SU-DHL-6 (cell line): ENCODE measurements around the gene AIFM2.

Experiments used
- H2AFZ ChIP-seq: fragments of 200-600 bp; sonication (generic); 2 replicates; pipeline ENCODE4 v1.6.1; 2014; ENCODE audit warnings: low read depth, mild to moderate bottlenecking, moderate library complexity, mixed read lengths, antibody characterized with exemption, low read length; ENCODE audit not compliant: severe bottlenecking
- H3F3A ChIP-seq: fragments of 200-600 bp; shearing (Covaris generic); 2 replicates; pipeline ENCODE4 v1.6.0; 2016; ENCODE audit warnings: antibody characterized with exemption, mild to moderate bottlenecking; ENCODE audit not compliant: insufficient read depth
- H3K27ac ChIP-seq: fragments of 200-600 bp; sonication (generic); 2 replicates; pipeline ENCODE4 v1.5.1; 2016; ENCODE audit warnings: low read depth, mild to moderate bottlenecking, low read length, moderate library complexity, mixed read lengths
- H3K27me3 ChIP-seq: fragments of 200-600 bp; sonication (generic), shearing (Covaris generic); 2 replicates; pipeline ENCODE4 v1.6.0; 2014; ENCODE audit warnings: mild to moderate bottlenecking, low read length
- H3K36me3 ChIP-seq: fragments of 200-600 bp; sonication (generic); 2 replicates; pipeline ENCODE4 v1.6.1; 2014; ENCODE audit warnings: mild to moderate bottlenecking, low read length, mixed read lengths
- H3K4me2 ChIP-seq: fragments of 300-600, 200-600 bp; shearing (Covaris generic), sonication (generic); 2 replicates; pipeline ENCODE4 v1.6.0; 2014; ENCODE audit warnings: low read length, low read depth, mild to moderate bottlenecking; ENCODE audit not compliant: poor library complexity, severe bottlenecking
- H3K4me3 ChIP-seq: fragments of 200-600 bp; sonication (generic); 2 replicates; pipeline ENCODE4 v1.5.1; 2014; ENCODE audit warnings: antibody characterized with exemption, low read length, mild to moderate bottlenecking, mixed read lengths; ENCODE audit not compliant: insufficient read depth, poor library complexity, severe bottlenecking
- H3K79me2 ChIP-seq: fragments of 200-600 bp; sonication (generic); 2 replicates; pipeline ENCODE4 v1.6.1; 2014; ENCODE audit warnings: mild to moderate bottlenecking, low read length, moderate library complexity; ENCODE audit not compliant: insufficient read depth
- H3K9ac ChIP-seq: fragments of 200-600 bp; sonication (generic); 2 replicates; pipeline ENCODE4 v1.7.0; 2014; ENCODE audit warnings: mild to moderate bottlenecking, low read length
- H3K9me2 ChIP-seq: fragments of 200-600 bp; sonication (generic); replicated peaks from 2 replicates; pipeline ENCODE4 v1.6.1; 2014; ENCODE audit warnings: low read length; ENCODE audit not compliant: insufficient read depth
- H3K9me3 ChIP-seq: fragments of 200-600 bp; sonication (generic); 2 replicates; pipeline ENCODE4 v1.6.1; 2014; ENCODE audit warnings: low read length, mixed read lengths; ENCODE audit not compliant: insufficient read depth
- H4K20me1 ChIP-seq: fragments of 200-600 bp; sonication (generic); 2 replicates; pipeline ENCODE4 v1.6.1; 2014; ENCODE audit warnings: low read depth, mild to moderate bottlenecking, antibody characterized with exemption, low read length, moderate library complexity, mixed read lengths
- CTCF ChIP-seq: fragments of 200-600 bp; sonication (generic); IDR thresholded peaks from one replicate; pipeline ENCODE4 v1.5.1; 2017; ENCODE audit warnings: antibody characterized with exemption, mild to moderate bottlenecking, low read length, moderate library complexity; ENCODE audit not compliant: insufficient read depth, poor library complexity, severe bottlenecking
- EZH2phosphoT487 ChIP-seq: fragments of 200-600 bp; sonication (generic), shearing (Covaris generic); conservative IDR thresholded peaks from 2 replicates; pipeline ENCODE4 v1.6.1; 2018; ENCODE audit warnings: mild to moderate bottlenecking, antibody characterized with exemption, low read length, moderate library complexity, mixed read lengths

Gene AIFM2

GRCh38 chr10:70139151-70139996 is 6.7 kb upstream of the AIFM2 start:
- TF ChIP-seq CTCF: no peak
- no peak for TF ChIP-seq EZH2phosphoT487
- Histone ChIP-seq H3K79me2 (peaks cover 13% of the 10 kb centered on the region), H2AFZ (no peak overlapping the region), H3K27me3 (no peaks in the 10 kb centered on the region), H3K4me3 (no peak overlapping the region), H3K36me3 (no peaks in the 10 kb centered on the region), H3F3A (no peaks in the 10 kb centered on the region), H3K4me2 (no peak overlapping the region), H3K9me2 (no peaks in the 10 kb centered on the region), H3K27ac (no peak overlapping the region), H4K20me1 (no peaks in the 10 kb centered on the region), H3K9ac (no peak overlapping the region), H3K9me3 (no peaks in the 10 kb centered on the region)

- no peak overlapping the region for H3K4me2 ChIP-seq
Observed at GRCh38 chr10:70137927-70138883, 5.6 kb upstream of the AIFM2 start.

GRCh38 chr10:70137135-70137534 is 4.5 kb upstream of the AIFM2 start:
- H3K27ac ChIP-seq: no peak overlapping the region
- no peak overlapping the region for H3K4me2 ChIP-seq

More at GRCh38 chr10:70137927-70138883, 5.6 kb upstream of the AIFM2 start:
- H3K4me3 ChIP-seq: no peak overlapping the region
- no peak for TF ChIP-seq EZH2phosphoT487
- TF ChIP-seq CTCF: no peak
- no peaks in the 10 kb centered on the region for H3K27me3 ChIP-seq
- no peaks in the 10 kb centered on the region for H3K9me3 ChIP-seq
- H3K27ac ChIP-seq: no peak overlapping the region
- H3K9me2 ChIP-seq: no peaks in the 10 kb centered on the region
- H3K36me3 ChIP-seq: no peaks in the 10 kb centered on the region
- no peaks in the 10 kb centered on the region for H4K20me1 ChIP-seq
- no peaks in the 10 kb centered on the region for H3F3A ChIP-seq
- H3K9ac ChIP-seq: no peak overlapping the region
- H2AFZ ChIP-seq: no peak overlapping the region
- 0 out of 2 replicates have a peak, but pooled peaks cover under 1% of the 10 kb centered on the region for H3K79me2 ChIP-seq

More at GRCh38 chr10:70137135-70137534, 4.5 kb upstream of the AIFM2 start:
- Histone ChIP-seq H3K27me3 (no peaks in the 10 kb centered on the region), H3K4me3 (no peak overlapping the region), H3F3A (no peaks in the 10 kb centered on the region), H3K9ac (no peak overlapping the region), H3K79me2 (no peaks in the 10 kb centered on the region), H2AFZ (no peak overlapping the region), H3K9me2 (no peaks in the 10 kb centered on the region), H3K36me3 (no peaks in the 10 kb centered on the region), H3K9me3 (no peaks in the 10 kb centered on the region), H4K20me1 (no peaks in the 10 kb centered on the region)
- TF ChIP-seq EZH2phosphoT487: no peak
- no peak for TF ChIP-seq CTCF
